ENCODE data around the gene NPTX2.

The NPTX2 gene

GRCh38 chr7:98654524-98655272, 37.6 kb downstream of the NPTX2 start:
- no peak for DNase-seq (ENCODE audit: low read depth in 2 of 2)

- no peak for DNase-seq (ENCODE audit: low read depth in 2 of 2)
Measured at GRCh38 chr7:98655611-98656010, 38.5 kb downstream of the NPTX2 start.

DNA sequence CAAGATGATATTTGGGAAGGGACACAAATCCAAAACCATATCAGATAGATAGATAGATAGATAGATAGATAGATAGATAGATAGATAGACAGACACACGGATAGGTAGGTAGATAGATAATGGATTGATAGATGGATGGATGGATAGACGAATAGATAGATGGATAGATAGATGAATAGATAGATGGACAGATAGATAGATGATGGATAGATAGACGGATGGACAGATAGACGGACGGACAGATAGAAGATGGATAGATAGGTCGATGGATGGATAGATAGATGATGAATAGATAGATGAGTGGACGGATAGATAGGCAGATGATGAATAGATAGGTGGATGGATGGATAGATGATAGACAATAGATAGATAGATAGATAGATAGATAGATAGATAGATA, 39.8 kb downstream of the NPTX2 start:
- no peak for DNase-seq (ENCODE audit: low read depth in 2 of 2)

DNA sequence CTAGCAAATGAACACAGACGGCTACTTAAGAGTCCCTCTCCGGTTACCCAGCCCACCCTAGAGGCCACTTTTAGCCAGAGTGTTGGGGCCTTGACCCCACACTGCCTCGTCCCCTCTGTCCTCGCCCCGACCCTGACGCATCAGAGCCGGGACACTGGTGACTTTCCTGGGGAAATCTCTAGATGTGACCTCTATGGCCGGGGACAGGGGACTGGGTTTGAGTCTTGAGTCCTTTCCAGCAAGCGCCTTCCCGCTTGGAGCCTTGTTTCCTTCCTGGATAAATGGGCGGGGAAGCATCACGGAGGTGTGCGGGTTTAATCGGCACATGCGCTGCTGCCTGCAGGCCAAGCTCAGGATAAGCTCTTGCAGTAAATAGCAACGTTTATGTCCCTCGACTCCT, 40.7 kb downstream of the NPTX2 start:
- DNase-seq (ENCODE audit: low read depth in 2 of 2) = no peak

DNA sequence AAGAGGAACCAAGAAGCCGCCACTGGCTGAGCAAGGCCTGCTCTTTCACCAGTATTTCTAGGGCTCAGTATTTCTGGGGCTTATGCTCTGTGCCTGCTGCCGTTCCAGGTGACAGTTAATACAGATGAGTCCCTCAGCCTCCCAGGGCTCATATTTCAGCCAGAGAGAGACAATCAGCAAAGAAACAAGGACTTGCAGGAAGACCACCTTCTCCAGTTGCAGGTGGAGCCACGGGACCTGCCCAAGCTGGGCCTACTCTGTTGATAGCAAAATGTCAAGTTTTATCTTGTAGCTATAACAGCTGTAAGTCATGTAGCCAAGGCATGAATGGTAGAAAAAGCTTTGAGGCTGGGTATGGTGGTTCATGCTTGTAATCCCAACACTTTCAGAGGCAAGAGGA, 42.7 kb downstream of the NPTX2 start:
- no peak for DNase-seq (ENCODE audit: low read depth in 2 of 2)

- no peak for DNase-seq (ENCODE audit: low read depth in 2 of 2)
Measured at GRCh38 chr7:98661607-98662006, 44.5 kb downstream of the NPTX2 start.

GRCh38 chr7:98662289-98662688, 45.2 kb downstream of the NPTX2 start:
- no peak for DNase-seq (ENCODE audit: low read depth in 2 of 2)

GRCh38 chr7:98664882-98665281, 47.8 kb downstream of the NPTX2 start:
- no peak for DNase-seq (ENCODE audit: low read depth in 2 of 2)

- DNase-seq (ENCODE audit: low read depth in 2 of 2) = no peak
Measured at GRCh38 chr7:98668255-98668654, 51.2 kb downstream of the NPTX2 start.

- DNase-seq (ENCODE audit: low read depth in 2 of 2) = no peak
Measured at GRCh38 chr7:98669329-98670000, 52.4 kb downstream of the NPTX2 start.

DNA sequence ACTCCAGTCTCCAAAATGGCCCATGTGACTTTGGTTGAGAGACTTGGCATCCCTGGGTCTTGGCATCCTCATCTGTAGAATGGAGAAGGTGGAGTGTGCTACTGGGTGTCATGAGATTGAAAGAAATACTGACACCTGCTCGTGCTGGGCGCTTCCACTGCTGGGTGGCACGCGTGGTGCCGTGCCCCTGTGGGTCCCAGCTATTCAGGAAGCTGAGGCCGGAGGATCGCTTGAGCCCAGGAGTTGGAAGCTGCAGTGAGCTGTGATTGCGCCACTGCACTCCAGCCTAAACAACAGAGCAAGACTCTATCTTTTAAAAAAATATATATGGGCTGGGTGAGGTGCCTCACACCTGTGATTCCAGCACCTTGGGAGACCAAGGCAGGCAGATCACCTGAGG, 53.1 kb downstream of the NPTX2 start:
- DNase-seq (ENCODE audit: low read depth in 2 of 2) = no peak

DNA sequence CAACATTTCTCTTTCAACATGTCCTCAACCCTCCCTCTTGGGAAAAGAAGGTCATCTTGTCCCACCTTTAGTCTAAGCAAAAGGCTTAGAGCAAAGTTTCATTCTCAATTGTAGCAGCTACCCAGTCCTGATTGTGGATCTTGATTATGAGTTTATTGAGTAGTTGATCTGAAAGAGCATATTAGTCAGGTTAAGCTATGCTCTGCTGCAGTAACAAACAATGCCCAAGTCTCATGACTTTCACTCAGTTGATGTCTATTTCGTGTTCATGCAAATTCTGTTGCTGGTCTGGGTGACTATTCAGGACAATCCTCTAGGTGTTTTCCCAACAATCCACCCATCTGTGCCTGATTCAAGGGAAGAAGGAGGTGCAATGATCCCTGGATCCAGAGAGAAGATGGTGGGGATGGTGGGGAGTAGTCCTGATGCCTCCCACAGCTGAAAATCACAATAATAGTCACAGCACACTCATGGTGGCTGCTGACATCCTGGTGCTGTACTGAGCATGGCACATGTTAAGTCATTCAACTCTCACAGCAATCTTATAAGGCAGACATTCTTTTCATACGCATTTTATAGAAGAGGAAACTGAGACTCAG, 54.7 kb downstream of the NPTX2 start:
- no peak for DNase-seq (ENCODE audit: low read depth in 2 of 2)

- no peak for DNase-seq (ENCODE audit: low read depth in 2 of 2)
Measured at GRCh38 chr7:98674461-98674860, 57.4 kb downstream of the NPTX2 start.

GRCh38 chr7:98674881-98675280, 57.8 kb downstream of the NPTX2 start:
- no peak for DNase-seq (ENCODE audit: low read depth in 2 of 2)

- no peak for DNase-seq (ENCODE audit: low read depth in 2 of 2)
Measured at GRCh38 chr7:98678215-98678614, 61.1 kb downstream of the NPTX2 start.
